Measurements from ENCODE around the gene WWTR1.

DNA sequence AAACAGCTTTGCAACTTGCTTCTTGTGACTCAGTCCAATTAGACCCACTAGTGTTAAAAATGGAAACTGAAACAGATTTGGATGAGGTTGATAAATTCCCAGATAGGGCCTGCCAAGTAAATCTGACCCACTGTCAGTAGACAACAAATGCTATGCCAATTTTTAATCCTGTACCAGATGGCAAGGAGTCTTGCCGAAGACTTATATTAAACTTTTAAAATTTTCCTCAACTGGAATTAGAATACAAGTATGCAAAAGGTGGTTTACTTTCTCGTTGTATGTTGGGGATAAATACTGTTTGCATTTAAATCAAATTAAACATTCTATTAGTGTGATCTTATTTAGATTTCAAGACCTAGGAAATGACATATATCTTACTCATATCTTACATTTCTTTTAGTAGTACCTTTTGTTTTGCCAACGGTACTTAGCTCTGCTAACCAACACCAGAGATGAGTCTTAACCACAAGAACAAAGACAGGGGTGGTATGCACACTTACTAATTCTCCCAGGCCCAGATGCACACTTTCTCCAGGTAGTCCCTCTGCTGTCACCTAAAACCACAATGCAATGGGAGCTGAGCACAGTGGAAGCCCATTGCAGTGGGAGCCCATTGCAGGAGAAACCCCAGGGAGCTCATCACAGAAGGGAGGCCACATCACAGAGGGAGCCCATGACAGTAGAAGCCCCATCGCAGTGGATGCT, 77.8 kb downstream of the WWTR1 start:
- TF ChIP-seq, protein P1, sequence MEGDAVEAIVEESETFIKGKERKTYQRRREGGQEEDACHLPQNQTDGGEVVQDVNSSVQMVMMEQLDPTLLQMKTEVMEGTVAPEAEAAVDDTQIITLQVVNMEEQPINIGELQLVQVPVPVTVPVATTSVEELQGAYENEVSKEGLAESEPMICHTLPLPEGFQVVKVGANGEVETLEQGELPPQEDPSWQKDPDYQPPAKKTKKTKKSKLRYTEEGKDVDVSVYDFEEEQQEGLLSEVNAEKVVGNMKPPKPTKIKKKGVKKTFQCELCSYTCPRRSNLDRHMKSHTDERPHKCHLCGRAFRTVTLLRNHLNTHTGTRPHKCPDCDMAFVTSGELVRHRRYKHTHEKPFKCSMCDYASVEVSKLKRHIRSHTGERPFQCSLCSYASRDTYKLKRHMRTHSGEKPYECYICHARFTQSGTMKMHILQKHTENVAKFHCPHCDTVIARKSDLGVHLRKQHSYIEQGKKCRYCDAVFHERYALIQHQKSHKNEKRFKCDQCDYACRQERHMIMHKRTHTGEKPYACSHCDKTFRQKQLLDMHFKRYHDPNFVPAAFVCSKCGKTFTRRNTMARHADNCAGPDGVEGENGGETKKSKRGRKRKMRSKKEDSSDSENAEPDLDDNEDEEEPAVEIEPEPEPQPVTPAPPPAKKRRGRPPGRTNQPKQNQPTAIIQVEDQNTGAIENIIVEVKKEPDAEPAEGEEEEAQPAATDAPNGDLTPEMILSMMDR (IDR thresholded peaks at IDR 0.05; ENCODE audit: low read length), result no peak
- TF ChIP-seq EZH2 (IDR thresholded peaks at IDR 0.05; ENCODE audit: borderline replicate concordance, low read length), result no peak

All from OCI-LY1 (cell line).